Measurements from ENCODE around the gene RALGPS1. TPM values are rescaled to one million over a fixed set of nuclear protein-coding genes. Genes with fewer than 3 reads are reported as not detected.

The RALGPS1 gene
- total and polyA plus RNA-seq, 2 of the 8 experiments (the other 6 are each of a cell fraction or from before 2014, with no cell fraction given): 20.0 to 23.5 TPM

GRCh38 chr9:127117801-127118200, 203.2 kb downstream of the RALGPS1 start:
- peaks cover 2 to 10% of the 10 kb centered on the region in 2 experiments for H4K20me1 ChIP-seq (replicated peaks in 1 of 2; ENCODE audit: control insufficient read depth in 1 of 2, insufficient read depth in 2 of 2, low read length in 2 of 2)
- no peak overlapping the region for H3K4me2 ChIP-seq (ENCODE audit: insufficient read depth in 1 of 2, low read depth in 2 of 2, low read length in 2 of 2)
- H3K4ac ChIP-seq (replicated peaks; ENCODE audit: insufficient read length, low read depth, low read length): no peak overlapping the region
- H2BK120ac ChIP-seq (replicated peaks; ENCODE audit: low read depth, low read length): no peak overlapping the region
- no peak overlapping the region for H2BK20ac ChIP-seq (ENCODE audit: low read length)
- H3K27me3 ChIP-seq (replicated peaks in 1 of 4; ENCODE audit: control insufficient read depth in 3 of 4, extremely low read depth in 1 of 4, insufficient read depth in 3 of 4, low read length in 3 of 4): no peaks in the 10 kb centered on the region; a peak in 1 of 7 replicates
- H3K4me3 ChIP-seq (ENCODE audit: extremely low read depth in 1 of 4, insufficient read depth in 2 of 4, low read depth in 3 of 4, low read length in 4 of 4): no peak overlapping the region
- TF ChIP-seq CTBP2 (IDR thresholded peaks at IDR 0.05; ENCODE audit: borderline replicate concordance, insufficient read depth, insufficient read length, low read length) (no peak), RXRA (IDR thresholded peaks at IDR 0.05; ENCODE audit: insufficient read depth, low read depth, low read length) (no peak)
- no peak overlapping the region for H2AFZ ChIP-seq (ENCODE audit: low read length)
- H4K91ac ChIP-seq (replicated peaks; ENCODE audit: insufficient read length, low read length): no peak overlapping the region
- H4K5ac ChIP-seq (ENCODE audit: insufficient read length, low read depth, low read length): no peak overlapping the region
- H4K8ac ChIP-seq (ENCODE audit: extremely low read depth, insufficient read depth, low read length): no peak overlapping the region
- no peak overlapping the region for H3K27ac ChIP-seq (ENCODE audit: low read depth, low read length)
- H3K9ac ChIP-seq (replicated peaks in 1 of 4; ENCODE audit: extremely low read depth in 1 of 4, low read depth in 3 of 4, low read length in 3 of 4): no peak overlapping the region
- 97% methylated on average over 4 of the region's 4 CpGs; no CpG with 5 or more reads in 1 of the 2 experiments for WGBS, 2 experiments (ENCODE audit: extremely low coverage in 1 of 2, insufficient coverage in 1 of 2, insufficient read length in 1 of 2, insufficient replicate concordance in 2 of 2, low coverage in 1 of 2, low lambda C conversion rate in 2 of 2, missing lambda C conversion rate in 1 of 2)
- no peak for FAIRE-seq
- no peak overlapping the region for H3K56ac ChIP-seq (replicated peaks; ENCODE audit: insufficient read length, low read depth, low read length)
- POLR2A ChIA-PET (ENCODE audit: partially characterized antibody): no interaction called here
- no peak overlapping the region for H2BK15ac ChIP-seq (ENCODE audit: low read length)
- H2BK12ac ChIP-seq (ENCODE audit: low read depth, low read length): no peak overlapping the region
- H2AK5ac ChIP-seq (ENCODE audit: low read depth, low read length): no peak overlapping the region
- H3K18ac ChIP-seq (ENCODE audit: extremely low read depth, low read length): no peak overlapping the region
- H3K79me1 ChIP-seq (ENCODE audit: low read depth, low read length): peaks cover 2% of the 10 kb centered on the region; the same call in 1 of the 2 replicates
- no peak for DNase-seq (ENCODE audit: low read depth in 1 of 2, low spot score in 2 of 2)
- peaks cover 0 to 4% of the 10 kb centered on the region in 2 experiments; a peak in 1 of 4 replicates for H3K79me2 ChIP-seq (ENCODE audit: control insufficient read depth in 1 of 2, insufficient read depth in 2 of 2, low read length in 2 of 2)
- CTCF ChIA-PET (ENCODE audit: partially characterized antibody): interaction anchor here (0.8 to 1.1 kb wide), 2 partner anchors 11 to 28 kb away, joined by 3 read pairs; no protein-coding TSS in a partner anchor
- H3K23me2 ChIP-seq (ENCODE audit: low read depth, low read length): peaks cover 11% of the 10 kb centered on the region
- no peak overlapping the region for H3K23ac ChIP-seq (ENCODE audit: insufficient read length)
- no peaks in the 10 kb centered on the region for H3K9me3 ChIP-seq (ENCODE audit: insufficient read depth in 2 of 2, low read depth in 1 of 2, low read length in 1 of 2)
- H3K14ac ChIP-seq (ENCODE audit: insufficient read length): no peak overlapping the region
- peaks cover 2 to 11% (median 9%) of the 10 kb centered on the region in 4 experiments for H3K4me1 ChIP-seq (replicated peaks in 1 of 4; ENCODE audit: control insufficient read depth in 3 of 4, insufficient read depth in 4 of 4, low read length in 3 of 4)
- H2BK5ac ChIP-seq (ENCODE audit: low read depth, low read length): no peak overlapping the region
- no peaks in the 10 kb centered on the region; a peak in 1 of 8 replicates for H3K36me3 ChIP-seq (ENCODE audit: control insufficient read depth in 2 of 4, insufficient read depth in 4 of 4, low read length in 3 of 4)

All from H1 (cell line).